Activated T-cell treated with anti-CD3 and anti-CD28 coated beads, Interleukin-2, amount 50 U/mL, for 24 hours (primary cell): ENCODE data around the gene UNC45B.
A peak's percentile ranks its signal among the peaks of the same experiment; 100 is the strongest.
"Not testable (repeated sequence)": the region's sequence is repeated elsewhere in the genome, so short reads cannot be mapped to it uniquely, and the experiment has no call there.

ENCODE experiments used
- DNase-seq: peaks from one replicate; pipeline ENCODE4 v3.0.0-alpha.2; 2020
- H3K27ac Mint-ChIP-seq: 2 replicates; pipeline ENCODE4 v1.8.0; 2020; ENCODE audit warnings: mild to moderate bottlenecking, mixed read lengths
- H3K27me3 Mint-ChIP-seq: 2 replicates; pipeline ENCODE4 v1.8.0; 2020; ENCODE audit warnings: mixed read lengths
- H3K36me3 Mint-ChIP-seq: 2 replicates; pipeline ENCODE4 v1.8.0; 2020; ENCODE audit warnings: low read depth, mixed read lengths
- H3K4me1 Mint-ChIP-seq: 2 replicates; pipeline ENCODE4 v1.8.0; 2020; ENCODE audit warnings: low read depth, mixed read lengths
- H3K4me3 Mint-ChIP-seq: 2 replicates; pipeline ENCODE4 v1.8.0; 2020; ENCODE audit warnings: mild to moderate bottlenecking, moderate library complexity, mixed read lengths
- H3K9me3 Mint-ChIP-seq: 2 replicates; pipeline ENCODE4 v1.8.0; 2020; ENCODE audit warnings: mixed read lengths

Gene UNC45B

GRCh38 chr17:35130392-35130791 is 17.2 kb upstream of the UNC45B start:
- peaks cover 76% of the 10 kb centered on the region for H3K36me3 Mint-ChIP-seq
- H3K4me1 Mint-ChIP-seq = peaks cover 5% of the 10 kb centered on the region
- DNase-seq = no peak

GRCh38 chr17:35132099-35132498 is 15.5 kb upstream of the UNC45B start:
- no peaks in the 10 kb centered on the region for H3K27me3 Mint-ChIP-seq
- H3K36me3 Mint-ChIP-seq = peaks cover 93% of the 10 kb centered on the region
- no peak overlapping the region for H3K27ac Mint-ChIP-seq
- H3K4me3 Mint-ChIP-seq = no peak overlapping the region
- DNase-seq = no peak
- no peaks in the 10 kb centered on the region for H3K9me3 Mint-ChIP-seq
- H3K4me1 Mint-ChIP-seq = peaks cover 5% of the 10 kb centered on the region

More at GRCh38 chr17:35130392-35130791, 17.2 kb upstream of the UNC45B start:
- Mint-ChIP-seq H3K9me3 (no peaks in the 10 kb centered on the region), H3K27me3 (no peaks in the 10 kb centered on the region), H3K4me3 (no peak overlapping the region), H3K27ac (no peak overlapping the region)

- Mint-ChIP-seq H3K27me3 (no peaks in the 10 kb centered on the region), H3K4me3 (no peak overlapping the region), H3K4me1 (peaks cover 5% of the 10 kb centered on the region), H3K27ac (no peak overlapping the region), H3K36me3 (peaks cover 95% of the 10 kb centered on the region), H3K9me3 (no peaks in the 10 kb centered on the region)
- no peak for DNase-seq
Measured at GRCh38 chr17:35132816-35133550, 14.6 kb upstream of the UNC45B start.

- peak overlapping the region; percentile 33 for H3K27ac Mint-ChIP-seq
- H3K4me1 Mint-ChIP-seq = peaks cover 7% of the 10 kb centered on the region
- no peak overlapping the region for H3K4me3 Mint-ChIP-seq
- H3K27me3 Mint-ChIP-seq = no peaks in the 10 kb centered on the region
- peaks cover 98% of the 10 kb centered on the region for H3K36me3 Mint-ChIP-seq
- H3K9me3 Mint-ChIP-seq = no peaks in the 10 kb centered on the region
- no peak for DNase-seq
Measured at GRCh38 chr17:35135322-35135721, 12.3 kb upstream of the UNC45B start.

- Mint-ChIP-seq H3K4me1 (peaks cover 18% of the 10 kb centered on the region), H3K9me3 (no peaks in the 10 kb centered on the region), H3K36me3 (peaks cover 86% of the 10 kb centered on the region), H3K4me3 (no peak overlapping the region), H3K27ac (peak overlapping the region; percentile 68), H3K27me3 (no peaks in the 10 kb centered on the region)
- no peak for DNase-seq
Measured at GRCh38 chr17:35138218-35138617, 9.4 kb upstream of the UNC45B start.

GRCh38 chr17:35141681-35142466 is 5.7 kb upstream of the UNC45B start, which contains the start of gene NLE1:
Gene NLE1 (minus strand): TSS chr17:35142303. CDS start chr17:35142275, 28 bp downstream.
- peak; percentile 95 for DNase-seq
- Mint-ChIP-seq H3K4me1 (peaks cover 18% of the 10 kb centered on the region), H3K27me3 (no peaks in the 10 kb centered on the region), H3K36me3 (peaks cover 50% of the 10 kb centered on the region), H3K9me3 (no peaks in the 10 kb centered on the region), H3K27ac (peak within 1 kb of the TSS; percentile 92), H3K4me3 (peak within 1 kb of the TSS; percentile 90)

- no peaks in the 10 kb centered on the region for H3K27me3 Mint-ChIP-seq
- H3K4me3 Mint-ChIP-seq = peak overlapping the region; percentile 90
- no peaks in the 10 kb centered on the region for H3K9me3 Mint-ChIP-seq
- peak overlapping the region; percentile 92 for H3K27ac Mint-ChIP-seq
- no peak for DNase-seq
- peaks cover 18% of the 10 kb centered on the region for H3K4me1 Mint-ChIP-seq
- H3K36me3 Mint-ChIP-seq = peaks cover 44% of the 10 kb centered on the region
Measured at GRCh38 chr17:35142467-35142796, 5.2 kb upstream of the UNC45B start.

GRCh38 chr17:35144840-35145239 is 2.8 kb upstream of the UNC45B start:
- peaks cover 14% of the 10 kb centered on the region for H3K4me1 Mint-ChIP-seq
- peaks cover 20% of the 10 kb centered on the region for H3K36me3 Mint-ChIP-seq
- H3K27me3 Mint-ChIP-seq = no peaks in the 10 kb centered on the region
- H3K9me3 Mint-ChIP-seq = no peaks in the 10 kb centered on the region
- DNase-seq = no peak
- H3K27ac Mint-ChIP-seq = no peak overlapping the region
- no peak overlapping the region for H3K4me3 Mint-ChIP-seq

GRCh38 chr17:35146214-35146833 is 1.3 kb upstream of the UNC45B start:
- H3K36me3 Mint-ChIP-seq = peaks cover 8% of the 10 kb centered on the region
- H3K9me3 Mint-ChIP-seq = no peaks in the 10 kb centered on the region
- H3K4me1 Mint-ChIP-seq = peaks cover 5% of the 10 kb centered on the region
- no peak overlapping the region for H3K27ac Mint-ChIP-seq
- H3K27me3 Mint-ChIP-seq = no peaks in the 10 kb centered on the region
- no peak overlapping the region for H3K4me3 Mint-ChIP-seq
- DNase-seq = no peak

- H3K27ac Mint-ChIP-seq = no peak overlapping the region
- H3K36me3 Mint-ChIP-seq = no peaks in the 10 kb centered on the region
- no peaks in the 10 kb centered on the region for H3K4me1 Mint-ChIP-seq
- DNase-seq = no peak
- no peaks in the 10 kb centered on the region for H3K9me3 Mint-ChIP-seq
- H3K4me3 Mint-ChIP-seq = no peak overlapping the region
- H3K27me3 Mint-ChIP-seq = no peaks in the 10 kb centered on the region
Measured at GRCh38 chr17:35148144-35148543, 527 bp downstream of the UNC45B start.

GRCh38 chr17:35149941-35150340 is 2.3 kb downstream of the UNC45B start:
- Mint-ChIP-seq H3K27ac (no peak overlapping the region), H3K9me3 (no peaks in the 10 kb centered on the region), H3K4me3 (no peak overlapping the region), H3K36me3 (no peaks in the 10 kb centered on the region), H3K27me3 (no peaks in the 10 kb centered on the region), H3K4me1 (no peaks in the 10 kb centered on the region)
- DNase-seq = no peak

GRCh38 chr17:35151080-35151479 is 3.5 kb downstream of the UNC45B start:
- not testable (repeated sequence) for DNase-seq, H3K4me1 Mint-ChIP-seq, H3K27me3 Mint-ChIP-seq, H3K27ac Mint-ChIP-seq, H3K4me3 Mint-ChIP-seq, H3K36me3 Mint-ChIP-seq, H3K9me3 Mint-ChIP-seq

- no peak for DNase-seq
- Mint-ChIP-seq H3K27ac (no peak overlapping the region), H3K4me3 (no peak overlapping the region), H3K9me3 (no peaks in the 10 kb centered on the region), H3K27me3 (no peaks in the 10 kb centered on the region), H3K4me1 (no peaks in the 10 kb centered on the region), H3K36me3 (no peaks in the 10 kb centered on the region)
Measured at GRCh38 chr17:35152421-35153140, 5.0 kb downstream of the UNC45B start.
